H1 (cell line): ENCODE data around the gene HSD17B8. TPM values are rescaled to one million over a fixed set of nuclear protein-coding genes. Genes with fewer than 3 reads are reported as not detected.

ENCODE experiments used
- CTCF ChIA-PET: fragments of 300-600 bp; sonication (Branson Sonifier 250); formaldehyde crosslinking; loops from one replicate; lab custom pipeline; 2021; ENCODE audit not compliant: partially characterized antibody; lab: Charles Lee
- POLR2A ChIA-PET: fragments of 300-600 bp; sonication (Branson Sonifier 250); formaldehyde crosslinking; loops from one replicate; lab custom pipeline; 2021; ENCODE audit warnings: inconsistent platforms; ENCODE audit not compliant: partially characterized antibody; lab: Charles Lee
- DNase-seq, 2 experiments: peaks; one replicate each; pipeline versions ENCODE4 v3.0.0 to v3.0.0-alpha.2; 2010 to 2022; ENCODE audit warnings: low spot score in 2 of 2, low read depth in 1 of 2, mixed read lengths in 1 of 2
- FAIRE-seq: peaks from 2 replicates; lab custom pipeline; 2011; peaks lifted over from hg19 to GRCh38; lab: Jason Lieb, UNC
- H2AFZ ChIP-seq: 2 replicates; pipeline ENCODE4 v1.8.1; 2012; ENCODE audit warnings: low read length, inconsistent platforms
- H2AK5ac ChIP-seq: 2 replicates; pipeline ENCODE4 v1.6.1; 2013; ENCODE audit warnings: low read depth, low read length
- H2BK120ac ChIP-seq: replicated peaks from 2 replicates; pipeline ENCODE3; 2013; ENCODE audit warnings: low read depth, low read length, inconsistent platforms
- H2BK12ac ChIP-seq: 2 replicates; pipeline ENCODE4 v1.6.1; 2013; ENCODE audit warnings: low read depth, low read length
- H2BK15ac ChIP-seq: 2 replicates; pipeline ENCODE4 v1.6.1; 2013; ENCODE audit warnings: low read length
- H2BK20ac ChIP-seq: 2 replicates; pipeline ENCODE4 v1.6.1; 2013; ENCODE audit warnings: low read length
- H2BK5ac ChIP-seq: 2 replicates; pipeline ENCODE4 v1.6.1; 2013; ENCODE audit warnings: low read depth, low read length
- H3K14ac ChIP-seq: 2 replicates; pipeline ENCODE4 v1.6.1; 2013; ENCODE audit warnings: inconsistent platforms; ENCODE audit not compliant: insufficient read length
- H3K18ac ChIP-seq: 2 replicates; pipeline ENCODE4 v1.6.1; 2013; ENCODE audit warnings: low read length; ENCODE audit errors: extremely low read depth
- H3K23ac ChIP-seq: 2 replicates; pipeline ENCODE4 v1.6.1; 2013; ENCODE audit warnings: inconsistent platforms; ENCODE audit not compliant: insufficient read length
- H3K23me2 ChIP-seq: 2 replicates; pipeline ENCODE4 v1.6.1; 2013; ENCODE audit warnings: low read depth, low read length
- H3K27ac ChIP-seq: 2 replicates; pipeline ENCODE4 v1.6.1; 2011; ENCODE audit warnings: low read depth, low read length, inconsistent platforms
- H3K27me3 ChIP-seq, 4 experiments: replicated peaks in 1 of 4; 1 replicate in 1 of 4; 2 replicates in 3 of 4; pipeline versions ENCODE4 v1.6.1 to v1.8.1; 2011 to 2013; ENCODE audit warnings: low read length in 3 of 4, mild to moderate bottlenecking in 3 of 4, inconsistent platforms in 2 of 4, mixed read lengths in 2 of 4, moderate library complexity in 1 of 4; ENCODE audit not compliant: control insufficient read depth in 3 of 4, insufficient read depth in 3 of 4; ENCODE audit errors: extremely low read depth in 1 of 4
- H3K36me3 ChIP-seq, 4 experiments: 2 replicates each; pipeline versions ENCODE4 v1.6.1 to v1.8.1; 2011 to 2013; ENCODE audit warnings: mild to moderate bottlenecking in 4 of 4, low read length in 3 of 4, moderate library complexity in 2 of 4, control low read depth in 1 of 4, inconsistent platforms in 1 of 4; ENCODE audit not compliant: insufficient read depth in 4 of 4, control insufficient read depth in 2 of 4
- H3K4ac ChIP-seq: replicated peaks from 2 replicates; pipeline ENCODE3; 2013; ENCODE audit warnings: low read length, low read depth, mixed read lengths, inconsistent platforms; ENCODE audit not compliant: insufficient read length
- H3K4me1 ChIP-seq, 4 experiments: replicated peaks in 1 of 4; 1 replicate in 1 of 4; 2 replicates in 3 of 4; pipeline versions ENCODE4 v1.6.1 to v1.8.1; 2011 to 2013; ENCODE audit warnings: low read length in 3 of 4, inconsistent platforms in 2 of 4, mixed read lengths in 1 of 4; ENCODE audit not compliant: insufficient read depth in 4 of 4, control insufficient read depth in 3 of 4
- H3K4me2 ChIP-seq, 2 experiments: 2 replicates each; pipeline versions ENCODE4 v1.6.1 to v1.8.1; 2011 to 2013; ENCODE audit warnings: low read depth in 2 of 2, low read length in 2 of 2, control low read depth in 1 of 2, inconsistent platforms in 1 of 2, mild to moderate bottlenecking in 1 of 2; ENCODE audit not compliant: insufficient read depth in 1 of 2
- H3K4me3 ChIP-seq, 4 experiments: fragments of 200-600, 300-600 bp in 1 of 4; sonication (generic), shearing (Covaris generic), sonication (Bioruptor Twin) in 1 of 4; 2 replicates each; pipeline versions ENCODE4 v1.5.1 to v1.8.1; 2011 to 2016; ENCODE audit warnings: low read length in 4 of 4, low read depth in 3 of 4, control low read depth in 2 of 4, inconsistent platforms in 2 of 4, mild to moderate bottlenecking in 2 of 4, mixed read lengths in 1 of 4, moderate library complexity in 1 of 4; ENCODE audit not compliant: insufficient read depth in 2 of 4; ENCODE audit errors: extremely low read depth in 1 of 4
- H3K56ac ChIP-seq: replicated peaks from 2 replicates; pipeline ENCODE3; 2013; ENCODE audit warnings: low read depth, mild to moderate bottlenecking, mixed read lengths, low read length, inconsistent platforms; ENCODE audit not compliant: insufficient read length
- H3K79me1 ChIP-seq: 2 replicates; pipeline ENCODE4 v1.6.1; 2013; ENCODE audit warnings: low read depth, low read length, control low read depth
- H3K79me2 ChIP-seq, 2 experiments: 2 replicates each; pipeline versions ENCODE4 v1.6.1 to v1.8.1; 2012 to 2013; ENCODE audit warnings: low read length in 2 of 2, mild to moderate bottlenecking in 2 of 2, inconsistent platforms in 1 of 2; ENCODE audit not compliant: insufficient read depth in 2 of 2, control insufficient read depth in 1 of 2
- H3K9ac ChIP-seq, 4 experiments: replicated peaks in 1 of 4; 1 replicate in 1 of 4; 2 replicates in 3 of 4; pipeline versions ENCODE4 v1.6.1 to v1.8.1; 2011 to 2013; ENCODE audit warnings: low read depth in 3 of 4, low read length in 3 of 4, control low read depth in 2 of 4, mild to moderate bottlenecking in 2 of 4, moderate library complexity in 2 of 4, inconsistent platforms in 1 of 4; ENCODE audit errors: extremely low read depth in 1 of 4
- H3K9me3 ChIP-seq, 2 experiments: 2 replicates each; pipeline versions ENCODE4 v1.6.1 to v1.8.1; 2012 to 2013; ENCODE audit warnings: mild to moderate bottlenecking in 2 of 2, moderate library complexity in 2 of 2, control low read depth in 1 of 2, inconsistent platforms in 1 of 2, low read depth in 1 of 2, low read length in 1 of 2, mixed read lengths in 1 of 2; ENCODE audit not compliant: insufficient read depth in 2 of 2
- H4K20me1 ChIP-seq, 2 experiments: replicated peaks in 1 of 2; 2 replicates each; pipeline versions ENCODE3 to v1.8.1; 2011 to 2013; ENCODE audit warnings: inconsistent platforms in 2 of 2, low read length in 2 of 2, mild to moderate bottlenecking in 1 of 2; ENCODE audit not compliant: insufficient read depth in 2 of 2, control insufficient read depth in 1 of 2
- H4K5ac ChIP-seq: 2 replicates; pipeline ENCODE4 v1.6.1; 2013; ENCODE audit warnings: low read length, low read depth, mixed read lengths, inconsistent platforms; ENCODE audit not compliant: insufficient read length
- H4K8ac ChIP-seq: 2 replicates; pipeline ENCODE4 v1.8.0; 2013; ENCODE audit warnings: mild to moderate bottlenecking, moderate library complexity, low read length, inconsistent platforms; ENCODE audit not compliant: insufficient read depth; ENCODE audit errors: extremely low read depth
- H4K91ac ChIP-seq: replicated peaks from 2 replicates; pipeline ENCODE3; 2013; ENCODE audit warnings: low read length, mixed read lengths, inconsistent platforms; ENCODE audit not compliant: insufficient read length
- CHD1 ChIP-seq: IDR thresholded peaks from 2 replicates; pipeline ENCODE4 v1.6.1; 2012; ENCODE audit warnings: low read depth, low read length, improper control_type of control experiment
- EZH2 ChIP-seq: fragments of 200-600 bp; sonication (generic); IDR thresholded peaks from 2 replicates; pipeline ENCODE4 v1.7.1; 2012; ENCODE audit warnings: low read depth, mild to moderate bottlenecking, moderate library complexity, low read length, inconsistent platforms; ENCODE audit not compliant: severe bottlenecking
- KDM4A ChIP-seq: IDR thresholded peaks from one replicate; pipeline ENCODE4 v1.7.1; 2012; ENCODE audit warnings: low read depth, mild to moderate bottlenecking, moderate library complexity, low read length, inconsistent platforms; ENCODE audit not compliant: severe bottlenecking
- PHF8 ChIP-seq: fragments of 200-600 bp; sonication (generic); conservative IDR thresholded peaks from 2 replicates; pipeline ENCODE4 v1.7.1; 2012; ENCODE audit warnings: low read depth, mild to moderate bottlenecking, inconsistent platforms, low read length, moderate library complexity
- RBBP5 ChIP-seq: IDR thresholded peaks from 2 replicates; pipeline ENCODE4 v1.7.1; 2012; ENCODE audit warnings: low read depth, mild to moderate bottlenecking, inconsistent platforms, low read length, moderate library complexity, borderline replicate concordance
- RFX5 ChIP-seq: IDR thresholded peaks from 2 replicates; pipeline ENCODE4 v1.6.1; 2011; ENCODE audit warnings: low read depth, low read length, improper control_type of control experiment, borderline replicate concordance
- SIN3A ChIP-seq, 2 experiments: IDR thresholded peaks in 1 of 2; conservative IDR thresholded peaks in 1 of 2; 2 replicates each; pipeline ENCODE4 v1.6.1; 2011 to 2012; ENCODE audit warnings: low read length in 2 of 2, improper control_type of control experiment in 1 of 2, low read depth in 1 of 2, mild to moderate bottlenecking in 1 of 2
- WGBS, 2 experiments: shearing (Covaris generic) in 1 of 2; methylation state at CpG; one replicate each; pipeline versions ENCODE4 v1.1.6 to v1.1.7; 2013 to 2015; ENCODE audit warnings: low lambda C conversion rate in 2 of 2, mixed read lengths in 2 of 2, inconsistent platforms in 1 of 2, low coverage in 1 of 2, missing lambda C conversion rate in 1 of 2; ENCODE audit not compliant: insufficient replicate concordance in 2 of 2, insufficient coverage in 1 of 2, insufficient read length in 1 of 2; ENCODE audit errors: extremely low coverage in 1 of 2, missing lambda C conversion rate in 1 of 2; 5-methylcytosine and 5-hydroxymethylcytosine counted together
- polyA plus RNA-seq, 7 experiments: library from polyadenylated mRNA; depleted of rRNA in 3 of 7; stranded (reverse) in 5 of 7; unstranded in 2 of 7; fragments of >200 nt in 5 of 7; fragments of 200-250 nt in 2 of 7; gene quantifications; 1 replicate in 5 of 7; 2 replicates in 1 of 7; 4 replicates in 1 of 7; pipeline versions ENCODE4 v1.2.1 to v1.2.3, GENCODE V29; 2011 to 2013; ENCODE audit warnings: missing spikeins in 2 of 7, mixed read lengths in 2 of 7
- total RNA-seq: library from RNA; stranded (reverse); fragmentation: NEBNext Ultra II Directional; extraction: Animal tissue kit (Norgen Biotek cat#: 25700); gene quantifications from 2 replicates; pipeline ENCODE4 v1.2.1, GENCODE V29; 2021

HSD17B8 gene
- total and polyA plus RNA-seq, 2 of the 8 experiments (the other 6 are each of a cell fraction or from before 2014, with no cell fraction given): 3.3 to 17.1 TPM

DNA sequence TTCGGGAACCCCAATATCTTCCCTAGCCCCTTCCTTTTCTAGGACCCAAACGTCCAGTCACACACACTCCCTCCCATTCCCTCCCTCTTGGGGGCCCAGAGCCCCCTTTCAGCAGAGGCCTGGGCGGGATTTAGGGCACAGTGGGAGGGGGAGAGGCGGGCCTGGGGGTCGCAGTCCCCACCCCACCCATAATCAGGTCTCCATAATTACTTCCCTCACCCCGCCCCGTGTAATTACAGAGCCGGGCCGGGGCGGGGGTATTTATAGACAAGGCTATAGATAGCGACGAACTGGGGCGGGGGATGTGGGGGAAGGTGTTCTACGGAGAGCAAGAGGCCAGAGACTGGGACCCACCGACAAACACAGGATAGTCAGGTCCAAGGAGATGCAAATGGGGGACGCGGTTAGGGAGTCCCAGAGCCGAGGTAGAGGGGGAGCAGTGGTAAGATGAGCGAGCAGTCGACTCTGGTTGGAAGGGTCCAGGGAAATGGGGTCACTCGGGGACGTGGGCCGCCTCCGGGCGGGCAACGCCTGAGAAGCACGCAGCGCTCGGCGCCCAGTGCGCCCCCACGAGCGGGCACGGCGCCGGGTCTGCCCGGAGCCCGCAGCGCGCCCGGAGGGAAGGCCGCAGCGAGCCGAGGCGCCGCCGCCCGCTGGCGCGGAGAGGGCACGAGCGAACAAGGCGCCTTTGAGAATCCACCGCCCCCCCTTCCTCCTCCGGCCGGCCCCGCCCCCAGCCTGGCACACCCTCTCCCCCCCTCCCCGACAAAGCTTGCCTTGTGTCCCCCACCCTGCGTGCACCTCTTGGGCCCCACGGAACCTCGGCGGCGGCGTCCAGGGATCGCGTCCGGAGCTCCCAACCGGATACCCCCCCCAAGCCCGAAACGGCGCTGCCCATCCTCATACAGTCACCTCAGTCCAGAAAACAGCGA lies 11.5 kb upstream of the HSD17B8 start:
- Histone ChIP-seq H3K36me3 (peaks cover 0 to 13% (median 6%) of the 10 kb centered on the region in 4 experiments; a peak in 4 of 8 replicates), H2BK120ac (no peak overlapping the region), H3K79me1 (no peaks in the 10 kb centered on the region), H3K4ac (no peak overlapping the region), H2BK20ac (no peak overlapping the region), H3K9ac (peak overlapping the region in 1 of 4 experiments; percentile 51; a peak in 2 of 7 replicates), H3K4me3 (peak overlapping the region; percentile 72 to 79 (median 77)), H4K20me1 (peaks cover 0 to 5% of the 10 kb centered on the region in 2 experiments), H3K14ac (no peak overlapping the region), H3K27me3 (peaks cover 0 to 17% (median 15%) of the 10 kb centered on the region in 4 experiments; a peak in 6 of 7 replicates), H3K27ac (no peak overlapping the region), H3K4me2 (peak overlapping the region; percentile 78 to 96), H3K9me3 (no peaks in the 10 kb centered on the region), H4K8ac (peak overlapping the region; percentile 86), H3K23ac (no peak overlapping the region), H3K79me2 (no peaks in the 10 kb centered on the region), H3K4me1 (peaks cover 4 to 10% (median 9%) of the 10 kb centered on the region in 4 experiments), H4K5ac (no peak overlapping the region), H4K91ac (no peak overlapping the region), H3K56ac (no peak overlapping the region), H2AFZ (peak overlapping the region; percentile 86; the same call in 1 of the 2 replicates), H3K23me2 (peaks cover 11% of the 10 kb centered on the region), H3K18ac (peak overlapping the region; percentile 78), H2AK5ac (no peak overlapping the region), H2BK5ac (no peak overlapping the region), H2BK15ac (no peak overlapping the region), H2BK12ac (no peak overlapping the region)
- CTCF ChIA-PET: interaction anchor here (0.5 to 3.4 kb wide), 5 partner anchors 15 to 192 kb away, joined by 3 to 14 read pairs (median 9); no protein-coding TSS in a partner anchor
- POLR2A ChIA-PET: interaction anchor here (0.7 to 1.8 kb wide), 5 partner anchors 56 to 222 kb away, joined by 3 to 4 read pairs (median 4); no protein-coding TSS in a partner anchor
- WGBS, 2 experiments: 4% methylated on average over 38 of the region's 72 CpGs; no CpG with 5 or more reads in 1 of the 2 experiments
- FAIRE-seq (no peak), DNase-seq (peak in 1 of 2 experiments; percentile 71)
- peak; percentile 57; the same call in 1 of the 2 replicates for TF ChIP-seq RBBP5
- no peak for TF ChIP-seq PHF8
- TF ChIP-seq EZH2: no peak
- peak; percentile 83 for TF ChIP-seq KDM4A
- TF ChIP-seq SIN3A (conservative IDR thresholded peaks at IDR 0.05 in 1 of 2, IDR thresholded peaks at IDR 0.05 in 1 of 2; ENCODE audit: low read depth in 1 of 2, low read length in 2 of 2): 0 out of 4 replicates have a peak, but pooled peaks of 1 of the 2 experiments have one; percentile 7
- no peak for TF ChIP-seq CHD1
- TF ChIP-seq RFX5: no peak
